ENCODE results near the gene LFNG.

LFNG gene

DNA sequence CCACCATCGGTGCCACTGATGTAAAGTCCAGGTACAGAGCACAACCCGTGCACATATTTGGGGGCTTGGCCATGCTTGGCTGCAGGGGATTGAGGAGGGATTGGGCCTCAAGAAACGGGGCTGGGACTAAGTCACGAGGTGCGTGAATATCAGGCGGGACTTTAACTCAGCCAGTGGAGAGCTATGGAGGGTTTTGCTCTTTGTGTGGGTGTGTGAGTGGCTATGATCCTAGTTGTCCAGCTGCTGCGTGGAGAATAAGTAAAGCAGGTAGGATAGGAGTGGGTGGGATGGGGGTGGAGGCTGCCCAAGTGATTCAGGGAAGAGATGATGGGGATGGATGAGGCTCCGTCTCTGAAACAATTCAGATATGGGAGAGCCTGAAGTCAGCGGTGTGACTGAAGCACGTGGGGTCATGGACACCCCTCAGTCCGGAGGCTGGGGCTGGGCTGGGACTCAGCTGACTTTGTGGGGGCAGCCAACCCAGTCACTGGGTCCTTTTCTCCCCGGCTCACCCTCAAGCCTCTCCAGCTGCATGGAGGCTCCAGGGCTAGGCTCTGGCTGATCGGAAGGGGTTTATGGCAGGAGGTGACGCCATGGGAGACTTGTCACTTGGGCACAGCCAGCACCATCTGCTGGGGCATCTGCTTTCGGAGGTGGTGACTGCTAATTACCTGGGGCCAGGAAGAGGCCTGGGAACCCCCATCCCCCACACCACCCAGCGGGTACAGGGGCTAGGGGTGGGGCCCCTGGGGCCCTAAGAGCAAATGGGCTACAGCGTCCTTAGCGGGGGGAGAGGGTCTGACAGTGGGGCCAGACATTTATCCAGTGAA lies 1.7 kb upstream of the LFNG start:
- no peak for DNase-seq (ENCODE audit: insufficient read length, low spot score)

DNA sequence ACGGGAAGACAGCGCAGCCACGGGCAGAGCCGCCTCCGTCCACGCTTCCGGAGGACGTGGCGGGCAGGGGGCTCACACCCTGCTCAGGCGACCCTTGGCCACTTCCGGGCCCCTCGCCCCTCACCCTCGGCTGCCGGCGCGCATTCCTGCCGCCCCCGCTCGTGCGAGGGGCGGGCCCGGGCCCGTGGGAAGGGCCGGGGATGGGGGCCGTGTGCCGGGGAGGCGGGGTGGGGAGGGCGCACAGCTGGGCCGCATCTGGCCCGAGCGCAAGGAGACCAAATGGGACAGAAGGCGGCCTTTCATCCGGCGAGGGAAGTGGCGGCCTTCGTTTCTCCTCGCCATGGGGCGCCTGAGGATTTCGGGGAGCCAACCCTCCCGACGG lies 846 bp upstream of the LFNG start:
- no peak for DNase-seq (ENCODE audit: insufficient read length, low spot score)
- no peak for FAIRE-seq
- no peak for TF ChIP-seq CTCF (IDR thresholded peaks at IDR 0.05; ENCODE audit: insufficient read depth, missing control alignments)

More for the DNA sequence above, 1.7 kb upstream of the LFNG start:
- no peak for TF ChIP-seq CTCF (IDR thresholded peaks at IDR 0.05; ENCODE audit: insufficient read depth, missing control alignments)
- FAIRE-seq, result no peak

DNA sequence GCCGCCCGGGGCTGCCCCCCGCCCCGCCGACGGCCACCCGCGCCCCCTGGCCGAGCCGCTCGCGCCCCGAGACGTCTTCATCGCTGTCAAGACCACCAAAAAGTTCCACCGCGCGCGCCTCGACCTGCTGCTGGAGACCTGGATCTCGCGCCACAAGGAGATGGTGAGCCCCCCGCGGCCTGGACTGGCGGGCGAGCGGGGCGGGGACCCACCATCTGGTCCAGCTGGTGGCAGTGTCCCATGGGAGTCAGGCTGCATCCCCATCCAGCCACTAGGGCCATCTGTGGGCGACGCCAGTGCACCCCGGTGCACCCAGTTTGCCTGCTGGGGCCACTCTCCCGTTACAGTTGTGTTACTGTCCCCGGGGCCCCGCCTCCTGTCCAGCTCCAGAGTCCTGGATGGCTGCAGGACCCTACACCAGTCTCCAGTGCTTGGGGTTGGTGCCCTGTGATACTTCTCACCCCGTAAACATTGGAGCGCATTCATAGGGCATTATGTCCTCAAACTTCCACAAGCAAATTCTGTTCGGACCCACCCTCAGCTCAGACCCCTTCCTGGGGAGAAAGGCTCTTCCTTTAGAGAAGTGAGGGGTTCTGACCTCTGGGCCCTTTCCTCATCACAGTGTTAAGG lies 672 bp downstream of the LFNG start:
- no peak for FAIRE-seq
- TF ChIP-seq CTCF (IDR thresholded peaks at IDR 0.05; ENCODE audit: insufficient read depth, missing control alignments), result no peak
- peak; percentile 68 for DNase-seq (ENCODE audit: insufficient read length, low spot score)

GRCh38 chr7:2520761-2521290 lies 1.3 kb downstream of the LFNG start:
- DNase-seq (ENCODE audit: insufficient read length, low spot score) (no peak), FAIRE-seq (no peak)

DNA sequence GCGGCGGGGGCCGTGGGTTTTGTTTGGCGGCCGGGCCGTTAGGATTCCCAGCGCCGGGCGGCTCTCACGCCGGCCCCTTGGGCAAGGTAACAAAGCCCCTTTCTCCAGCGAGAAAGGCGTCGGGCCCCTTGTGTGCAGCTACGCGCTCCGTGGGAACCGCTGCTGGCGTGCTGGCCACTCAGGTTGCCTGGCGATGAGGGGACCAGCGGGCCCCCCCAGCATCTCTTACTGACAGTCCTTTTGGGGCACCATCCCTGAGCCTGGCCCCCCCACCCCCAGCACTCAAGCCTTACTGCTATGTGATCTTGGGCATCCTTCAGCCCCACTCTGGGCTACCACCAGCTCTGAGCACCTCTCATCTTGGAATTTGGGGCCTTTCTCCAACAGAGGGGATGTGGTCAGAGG lies 1.8 kb downstream of the LFNG start:
- DNase-seq (ENCODE audit: insufficient read length, low spot score) (no peak), FAIRE-seq (no peak)
- TF ChIP-seq CTCF (IDR thresholded peaks at IDR 0.05; ENCODE audit: insufficient read depth, missing control alignments), result no peak

More at GRCh38 chr7:2520761-2521290, 1.3 kb downstream of the LFNG start:
- no peak for TF ChIP-seq CTCF (IDR thresholded peaks at IDR 0.05; ENCODE audit: insufficient read depth, missing control alignments)

DNA sequence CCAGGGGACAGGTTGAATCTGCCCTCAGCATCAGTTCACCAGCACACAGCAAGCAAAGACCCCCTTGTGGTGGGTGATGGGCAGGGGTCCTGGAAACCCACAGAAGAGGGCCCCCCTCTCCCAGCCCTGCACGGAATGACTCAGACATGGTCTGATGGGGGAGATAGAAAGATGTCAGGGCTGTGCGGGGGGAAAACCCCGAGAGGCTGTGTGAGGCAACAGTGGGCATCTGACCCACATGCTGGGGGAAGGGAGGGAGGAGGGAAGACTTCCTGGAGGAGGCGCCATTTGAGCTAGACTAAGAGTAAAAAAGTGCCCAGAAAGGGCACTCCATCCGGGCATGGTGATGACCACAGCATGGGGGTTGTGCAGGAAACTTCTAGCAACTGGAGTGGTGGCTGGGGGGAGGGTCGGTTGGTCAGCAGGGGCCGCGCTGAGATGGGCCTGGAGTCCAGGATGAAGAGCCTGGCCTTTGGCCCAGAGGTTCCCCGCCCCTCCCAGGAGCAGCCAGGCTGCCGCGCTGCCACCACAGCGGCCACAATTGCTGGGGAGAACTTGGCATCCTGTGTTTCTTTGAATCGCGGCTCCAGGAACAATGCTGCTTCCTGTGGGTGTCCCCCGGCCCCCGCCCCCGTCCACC lies 2.5 kb downstream of the LFNG start:
- FAIRE-seq, result no peak
- DNase-seq (ENCODE audit: insufficient read length, low spot score), result no peak
- TF ChIP-seq CTCF (IDR thresholded peaks at IDR 0.05; ENCODE audit: insufficient read depth, missing control alignments), result no peak

All from D721Med (cell line).